WTC11 (cell line): ENCODE data around the gene TANGO2. TPM values are rescaled to one million over a fixed set of nuclear protein-coding genes. Genes with fewer than 3 reads are reported as not detected.

Source experiments
- ATAC-seq: fragments of 200-7000 bp; cut with Tn5 transposase; 2 replicates; pipeline ENCODE4 v1.10.0; 2021; ENCODE audit warnings: mild to moderate bottlenecking, moderate library complexity
- CTCF ChIA-PET: fragments of 300-600 bp; sonication (Branson Sonifier 250); formaldehyde crosslinking; loops from one replicate; lab custom pipeline; 2021; ENCODE audit warnings: antibody characterized with exemption; lab: Charles Lee
- POLR2A ChIA-PET: fragments of 350-600 bp; sonication (Branson Sonifier 250); formaldehyde crosslinking; loops from one replicate; lab custom pipeline; 2021; ENCODE audit warnings: antibody characterized with exemption; lab: Charles Lee
- DNase-seq: peaks from one replicate; pipeline ENCODE4 v3.0.0; 2021; ENCODE audit warnings: low spot score
- H3K27ac Mint-ChIP-seq: 2 replicates; pipeline ENCODE4 v1.8.0; 2021; ENCODE audit warnings: mixed read lengths
- H3K27me3 Mint-ChIP-seq: 2 replicates; pipeline ENCODE4 v1.8.0; 2021; ENCODE audit warnings: low read depth, mild to moderate bottlenecking, moderate library complexity, mixed read lengths
- H3K36me3 Mint-ChIP-seq: 2 replicates; pipeline ENCODE4 v1.8.0; 2021; ENCODE audit warnings: mixed read lengths
- H3K4me1 Mint-ChIP-seq: 2 replicates; pipeline ENCODE4 v1.8.0; 2022; ENCODE audit warnings: mixed read lengths
- H3K4me3 Mint-ChIP-seq: 2 replicates; pipeline ENCODE4 v1.8.0; 2021; ENCODE audit warnings: mild to moderate bottlenecking, moderate library complexity, mixed read lengths
- H3K9me3 Mint-ChIP-seq: 2 replicates; pipeline ENCODE4 v1.8.0; 2021; ENCODE audit warnings: mixed read lengths
- ATF1 ChIP-seq: sonication (generic); formaldehyde crosslinking; IDR thresholded peaks from 2 replicates; pipeline ENCODE4 v1.8.1; 2023; ENCODE audit warnings: mild to moderate bottlenecking, moderate library complexity, missing genetic modification reagents
- FOXK1 ChIP-seq: sonication (generic); formaldehyde crosslinking; IDR thresholded peaks from 2 replicates; pipeline ENCODE4 v1.8.0; 2022; ENCODE audit warnings: mild to moderate bottlenecking, moderate library complexity, missing genetic modification reagents
- GTF2I ChIP-seq: fragments of 250-450 bp; sonication (Bioruptor Pico); conservative IDR thresholded peaks from 2 replicates; pipeline ENCODE4 v1.4.0; 2021; ENCODE audit warnings: mild to moderate bottlenecking
- JUN ChIP-seq: sonication (generic); formaldehyde crosslinking; IDR thresholded peaks from 2 replicates; pipeline ENCODE4 v1.8.0; 2023; ENCODE audit warnings: mild to moderate bottlenecking, missing genetic modification reagents
- KAT7 ChIP-seq: sonication (generic); formaldehyde crosslinking; IDR thresholded peaks from 2 replicates; pipeline ENCODE4 v1.8.1; 2023; ENCODE audit warnings: missing genetic modification reagents, mild to moderate bottlenecking, borderline replicate concordance
- MXD4 ChIP-seq: fragments of 250-450 bp; sonication (Bioruptor Pico); IDR thresholded peaks from 2 replicates; pipeline ENCODE4 v1.8.0; 2021; ENCODE audit warnings: mild to moderate bottlenecking, moderate library complexity, borderline replicate concordance
- NFE2L1 ChIP-seq: sonication (generic); formaldehyde crosslinking; IDR thresholded peaks from 2 replicates; pipeline ENCODE4 v1.8.1; 2023; ENCODE audit warnings: missing genetic modification reagents
- NFYB ChIP-seq: sonication (generic); formaldehyde crosslinking; conservative IDR thresholded peaks from 2 replicates; pipeline ENCODE4 v1.8.0; 2022; ENCODE audit warnings: low read depth, missing genetic modification reagents
- NR2C2 ChIP-seq: sonication (generic); formaldehyde crosslinking; IDR thresholded peaks from 2 replicates; pipeline ENCODE4 v1.8.0; 2022; ENCODE audit warnings: mild to moderate bottlenecking, missing genetic modification reagents
- NR3C1 ChIP-seq: sonication (generic); formaldehyde crosslinking; conservative IDR thresholded peaks from 2 replicates; pipeline ENCODE4 v1.8.1; 2023; ENCODE audit warnings: low read depth, mild to moderate bottlenecking, missing genetic modification reagents
- RORB ChIP-seq: fragments of 250-450 bp; sonication (Bioruptor Pico); IDR thresholded peaks from 2 replicates; pipeline ENCODE4 v1.9.0; 2021; ENCODE audit warnings: mild to moderate bottlenecking
- SOX15 ChIP-seq: fragments of 250-450 bp; sonication (Bioruptor Pico); IDR thresholded peaks from 2 replicates; pipeline ENCODE4 v1.9.0; 2021; ENCODE audit warnings: mild to moderate bottlenecking
- TCF7 ChIP-seq: sonication (generic); formaldehyde crosslinking; IDR thresholded peaks from 2 replicates; pipeline ENCODE4 v1.8.0; 2022; ENCODE audit warnings: mild to moderate bottlenecking, low read depth, missing genetic modification reagents, moderate library complexity
- TP53 ChIP-seq: sonication (generic); formaldehyde crosslinking; IDR thresholded peaks from 2 replicates; pipeline ENCODE4 v1.8.1; 2023; ENCODE audit warnings: mild to moderate bottlenecking, missing genetic modification reagents
- ZBTB21 ChIP-seq: sonication (generic); formaldehyde crosslinking; IDR thresholded peaks from 2 replicates; pipeline ENCODE4 v1.8.1; 2023; ENCODE audit warnings: mild to moderate bottlenecking, missing genetic modification reagents, borderline replicate concordance
- ZNF219 ChIP-seq: sonication (generic); formaldehyde crosslinking; IDR thresholded peaks from 2 replicates; pipeline ENCODE4 v1.8.0; 2023; ENCODE audit warnings: missing genetic modification reagents, mild to moderate bottlenecking, borderline replicate concordance
- ZNF396 ChIP-seq: fragments of 250-450 bp; sonication (Bioruptor Pico); IDR thresholded peaks from 2 replicates; pipeline ENCODE4 v1.8.0; 2021; ENCODE audit warnings: mild to moderate bottlenecking, moderate library complexity, borderline replicate concordance
- ZNF671 ChIP-seq: fragments of 250-450 bp; sonication (Bioruptor Pico); IDR thresholded peaks from 2 replicates; pipeline ENCODE4 v1.8.0; 2021; ENCODE audit warnings: mild to moderate bottlenecking
- total RNA-seq: library from RNA; stranded (reverse); gene quantifications from 3 replicates; pipeline ENCODE4 v1.2.3, GENCODE V29; 2021
- TF ChIP-seq, protein P1 (sequence below): fragments of 250-450 bp; sonication (Bioruptor Pico); IDR thresholded peaks from 2 replicates; pipeline ENCODE4 v1.9.0; 2021; ENCODE audit warnings: mild to moderate bottlenecking
- TF ChIP-seq, protein P2 (sequence below): fragments of 250-450 bp; sonication (Bioruptor Pico); IDR thresholded peaks from 2 replicates; pipeline ENCODE4 v2.1.2; 2022; ENCODE audit warnings: mild to moderate bottlenecking, moderate library complexity
- TF ChIP-seq, protein P3 (sequence below): sonication (generic); formaldehyde crosslinking; IDR thresholded peaks from 2 replicates; pipeline ENCODE4 v1.8.0; 2022; ENCODE audit warnings: mild to moderate bottlenecking, missing genetic modification reagents
- TF ChIP-seq, protein P4 (sequence below): sonication (generic); formaldehyde crosslinking; IDR thresholded peaks from 2 replicates; pipeline ENCODE4 v1.8.1; 2023; ENCODE audit warnings: mild to moderate bottlenecking, missing genetic modification reagents
- TF ChIP-seq, protein P5 (sequence below): sonication (generic); formaldehyde crosslinking; IDR thresholded peaks from 2 replicates; pipeline ENCODE4 v1.8.1; 2022; ENCODE audit warnings: missing genetic modification reagents, borderline replicate concordance

Gene TANGO2
- total RNA-seq, 1 experiment from 2014 or later, result 14.8 TPM

DNA sequence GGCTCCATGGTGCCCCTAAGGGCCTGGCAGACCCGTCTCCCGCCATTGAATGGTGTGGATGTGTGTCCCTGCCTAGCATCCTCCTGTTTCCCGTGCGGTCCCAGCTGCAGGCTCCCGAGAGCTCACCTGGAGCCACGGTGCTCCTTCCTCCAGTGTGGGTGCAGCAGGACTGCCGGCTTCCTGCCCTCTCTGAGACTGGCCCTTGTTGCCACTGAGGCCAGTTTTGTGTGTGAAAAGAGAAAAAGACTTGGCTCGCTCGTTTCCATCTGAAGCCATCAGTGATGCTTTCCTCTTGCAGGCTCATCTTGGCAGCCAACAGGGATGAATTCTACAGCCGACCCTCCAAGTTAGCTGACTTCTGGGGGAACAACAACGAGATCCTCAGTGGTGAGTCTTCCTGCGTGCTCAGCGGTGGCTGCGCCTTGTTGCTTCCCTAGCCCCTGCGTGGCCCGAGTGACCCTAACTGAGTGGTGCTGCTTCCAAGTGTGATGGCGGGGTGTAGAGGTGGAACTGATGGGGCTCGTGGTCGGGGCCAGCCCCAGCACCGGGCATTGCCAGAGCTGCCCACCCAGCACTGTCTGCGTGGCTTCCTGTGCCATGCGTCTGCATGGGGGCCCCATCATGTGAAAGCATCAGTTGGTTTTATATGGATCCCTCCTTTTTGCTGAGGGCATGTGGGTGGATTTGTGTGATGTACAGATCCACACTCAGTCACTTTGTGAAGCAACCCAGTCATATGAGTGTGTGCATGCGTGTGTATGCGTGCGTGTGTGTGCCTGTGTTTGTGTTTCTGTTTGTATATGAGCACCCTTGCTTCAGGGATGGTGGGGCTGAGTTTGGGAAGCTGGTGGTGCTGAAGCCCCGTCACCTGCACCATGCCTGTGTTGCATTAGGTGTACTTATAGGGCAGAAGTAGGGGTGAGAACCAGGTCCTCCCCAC, 22.4 kb downstream of the TANGO2 start (continued):
- TF ChIP-seq, protein P1, sequence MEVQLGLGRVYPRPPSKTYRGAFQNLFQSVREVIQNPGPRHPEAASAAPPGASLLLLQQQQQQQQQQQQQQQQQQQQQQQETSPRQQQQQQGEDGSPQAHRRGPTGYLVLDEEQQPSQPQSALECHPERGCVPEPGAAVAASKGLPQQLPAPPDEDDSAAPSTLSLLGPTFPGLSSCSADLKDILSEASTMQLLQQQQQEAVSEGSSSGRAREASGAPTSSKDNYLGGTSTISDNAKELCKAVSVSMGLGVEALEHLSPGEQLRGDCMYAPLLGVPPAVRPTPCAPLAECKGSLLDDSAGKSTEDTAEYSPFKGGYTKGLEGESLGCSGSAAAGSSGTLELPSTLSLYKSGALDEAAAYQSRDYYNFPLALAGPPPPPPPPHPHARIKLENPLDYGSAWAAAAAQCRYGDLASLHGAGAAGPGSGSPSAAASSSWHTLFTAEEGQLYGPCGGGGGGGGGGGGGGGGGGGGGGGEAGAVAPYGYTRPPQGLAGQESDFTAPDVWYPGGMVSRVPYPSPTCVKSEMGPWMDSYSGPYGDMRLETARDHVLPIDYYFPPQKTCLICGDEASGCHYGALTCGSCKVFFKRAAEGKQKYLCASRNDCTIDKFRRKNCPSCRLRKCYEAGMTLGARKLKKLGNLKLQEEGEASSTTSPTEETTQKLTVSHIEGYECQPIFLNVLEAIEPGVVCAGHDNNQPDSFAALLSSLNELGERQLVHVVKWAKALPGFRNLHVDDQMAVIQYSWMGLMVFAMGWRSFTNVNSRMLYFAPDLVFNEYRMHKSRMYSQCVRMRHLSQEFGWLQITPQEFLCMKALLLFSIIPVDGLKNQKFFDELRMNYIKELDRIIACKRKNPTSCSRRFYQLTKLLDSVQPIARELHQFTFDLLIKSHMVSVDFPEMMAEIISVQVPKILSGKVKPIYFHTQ (CRISPR knock-in tag), result no peak
- TF ChIP-seq RORB (no peak), GTF2I (CRISPR knock-in tag) (no peak), ATF1 (CRISPR knock-in tag) (no peak), NFYB (CRISPR knock-in tag) (no peak), ZBTB21 (CRISPR knock-in tag) (no peak), KAT7 (CRISPR knock-in tag) (no peak)
- TF ChIP-seq, protein P2, sequence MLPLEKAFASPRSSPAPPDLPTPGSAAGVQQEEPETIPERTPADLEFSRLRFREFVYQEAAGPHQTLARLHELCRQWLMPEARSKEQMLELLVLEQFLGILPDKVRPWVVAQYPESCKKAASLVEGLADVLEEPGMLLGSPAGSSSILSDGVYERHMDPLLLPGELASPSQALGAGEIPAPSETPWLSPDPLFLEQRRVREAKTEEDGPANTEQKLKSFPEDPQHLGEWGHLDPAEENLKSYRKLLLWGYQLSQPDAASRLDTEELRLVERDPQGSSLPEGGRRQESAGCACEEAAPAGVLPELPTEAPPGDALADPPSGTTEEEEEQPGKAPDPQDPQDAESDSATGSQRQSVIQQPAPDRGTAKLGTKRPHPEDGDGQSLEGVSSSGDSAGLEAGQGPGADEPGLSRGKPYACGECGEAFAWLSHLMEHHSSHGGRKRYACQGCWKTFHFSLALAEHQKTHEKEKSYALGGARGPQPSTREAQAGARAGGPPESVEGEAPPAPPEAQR (CRISPR knock-in tag), result no peak
- TF ChIP-seq, protein P3, sequence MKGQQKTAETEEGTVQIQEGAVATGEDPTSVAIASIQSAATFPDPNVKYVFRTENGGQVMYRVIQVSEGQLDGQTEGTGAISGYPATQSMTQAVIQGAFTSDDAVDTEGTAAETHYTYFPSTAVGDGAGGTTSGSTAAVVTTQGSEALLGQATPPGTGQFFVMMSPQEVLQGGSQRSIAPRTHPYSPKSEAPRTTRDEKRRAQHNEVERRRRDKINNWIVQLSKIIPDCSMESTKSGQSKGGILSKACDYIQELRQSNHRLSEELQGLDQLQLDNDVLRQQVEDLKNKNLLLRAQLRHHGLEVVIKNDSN (CRISPR knock-in tag), result no peak
- TF ChIP-seq, all 79 proteins: peak for 0

DNA sequence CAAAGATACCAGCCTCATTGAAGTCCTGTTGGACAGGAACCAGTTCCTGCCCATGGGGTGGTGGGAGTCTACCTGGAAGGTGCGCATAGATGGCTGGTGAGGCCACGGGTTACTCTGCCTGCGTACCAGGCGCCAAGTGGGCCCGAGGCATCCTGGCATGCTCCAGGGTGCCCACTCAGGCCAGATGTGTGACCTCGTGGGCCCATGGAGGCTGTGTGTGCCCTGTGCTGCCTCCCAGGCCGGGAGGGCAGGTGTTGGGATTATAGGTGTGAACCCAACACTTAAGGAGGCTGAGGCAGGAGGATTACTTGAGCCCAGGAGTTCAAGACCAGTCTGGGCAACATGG, 23.1 kb downstream of the TANGO2 start:
- ChIA-PET CTCF (no interaction called here), POLR2A (no interaction called here)
- peaks cover 16% of the 10 kb centered on the region for H3K36me3 Mint-ChIP-seq
- H3K27me3 Mint-ChIP-seq, result no peaks in the 10 kb centered on the region
- H3K4me3 Mint-ChIP-seq, result no peak overlapping the region
- DNase-seq (no peak), ATAC-seq (no peak)
- H3K27ac Mint-ChIP-seq, result no peak overlapping the region
- TF ChIP-seq, protein P4, sequence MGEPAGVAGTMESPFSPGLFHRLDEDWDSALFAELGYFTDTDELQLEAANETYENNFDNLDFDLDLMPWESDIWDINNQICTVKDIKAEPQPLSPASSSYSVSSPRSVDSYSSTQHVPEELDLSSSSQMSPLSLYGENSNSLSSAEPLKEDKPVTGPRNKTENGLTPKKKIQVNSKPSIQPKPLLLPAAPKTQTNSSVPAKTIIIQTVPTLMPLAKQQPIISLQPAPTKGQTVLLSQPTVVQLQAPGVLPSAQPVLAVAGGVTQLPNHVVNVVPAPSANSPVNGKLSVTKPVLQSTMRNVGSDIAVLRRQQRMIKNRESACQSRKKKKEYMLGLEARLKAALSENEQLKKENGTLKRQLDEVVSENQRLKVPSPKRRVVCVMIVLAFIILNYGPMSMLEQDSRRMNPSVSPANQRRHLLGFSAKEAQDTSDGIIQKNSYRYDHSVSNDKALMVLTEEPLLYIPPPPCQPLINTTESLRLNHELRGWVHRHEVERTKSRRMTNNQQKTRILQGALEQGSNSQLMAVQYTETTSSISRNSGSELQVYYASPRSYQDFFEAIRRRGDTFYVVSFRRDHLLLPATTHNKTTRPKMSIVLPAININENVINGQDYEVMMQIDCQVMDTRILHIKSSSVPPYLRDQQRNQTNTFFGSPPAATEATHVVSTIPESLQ (CRISPR knock-in tag), result no peak
- no peak for TF ChIP-seq KAT7 (CRISPR knock-in tag)
- no peak for TF ChIP-seq FOXK1
- no peak for TF ChIP-seq JUN (CRISPR knock-in tag)
- no peak for TF ChIP-seq TCF7
- no peak for TF ChIP-seq NR2C2 (CRISPR knock-in tag)
- TF ChIP-seq, protein P5, sequence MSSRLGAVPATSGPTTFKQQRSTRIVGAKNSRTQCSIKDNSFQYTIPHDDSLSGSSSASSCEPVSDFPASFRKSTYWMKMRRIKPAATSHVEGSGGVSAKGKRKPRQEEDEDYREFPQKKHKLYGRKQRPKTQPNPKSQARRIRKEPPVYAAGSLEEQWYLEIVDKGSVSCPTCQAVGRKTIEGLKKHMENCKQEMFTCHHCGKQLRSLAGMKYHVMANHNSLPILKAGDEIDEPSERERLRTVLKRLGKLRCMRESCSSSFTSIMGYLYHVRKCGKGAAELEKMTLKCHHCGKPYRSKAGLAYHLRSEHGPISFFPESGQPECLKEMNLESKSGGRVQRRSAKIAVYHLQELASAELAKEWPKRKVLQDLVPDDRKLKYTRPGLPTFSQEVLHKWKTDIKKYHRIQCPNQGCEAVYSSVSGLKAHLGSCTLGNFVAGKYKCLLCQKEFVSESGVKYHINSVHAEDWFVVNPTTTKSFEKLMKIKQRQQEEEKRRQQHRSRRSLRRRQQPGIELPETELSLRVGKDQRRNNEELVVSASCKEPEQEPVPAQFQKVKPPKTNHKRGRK (CRISPR knock-in tag), result no peak
- TF ChIP-seq ZNF671 (CRISPR knock-in tag), result no peak
- no peak for TF ChIP-seq TP53 (CRISPR knock-in tag)
- no peak for TF ChIP-seq SOX15 (CRISPR knock-in tag)
- no peak for TF ChIP-seq NR3C1 (CRISPR knock-in tag)
- TF ChIP-seq ZNF396 (CRISPR knock-in tag), result no peak
- TF ChIP-seq, protein P3 (CRISPR knock-in tag), result no peak
- TF ChIP-seq ZNF219 (CRISPR knock-in tag), result no peak
- no peak for TF ChIP-seq MXD4 (CRISPR knock-in tag)
- TF ChIP-seq NFE2L1 (CRISPR knock-in tag), result no peak
- H3K9me3 Mint-ChIP-seq, result peaks cover 10% of the 10 kb centered on the region
- H3K4me1 Mint-ChIP-seq, result no peaks in the 10 kb centered on the region
